Psoas muscle (tissue), 8 donors: ENCODE measurements around the gene TLX1. TPM values are rescaled to one million over a fixed set of nuclear protein-coding genes. Genes with fewer than 3 reads are reported as not detected.

Experiments used
- ATAC-seq, 4 donors: fragments of 200-7000 bp; cut with Tn5 transposase; one replicate each; pipeline ENCODE4 v1.9.1; 2020; ENCODE audit warnings: moderate library complexity in 3 of 4, mild to moderate bottlenecking in 2 of 4
- DNase-seq, 2 donors: peaks; one replicate each; pipeline ENCODE4 v3.0.0-alpha.2; 2020
- H3K27ac ChIP-seq: fragments of 200-600 bp; one replicate; pipeline ENCODE4 v1.8.0; 2022
- H3K27me3 ChIP-seq, 3 donors: fragments of 200-600 bp in 1 of 3; one replicate each; pipeline versions ENCODE4 v1.6.1 to v1.8.0; 2013 to 2022; ENCODE audit warnings: low read length in 2 of 3, mild to moderate bottlenecking in 2 of 3, moderate library complexity in 1 of 3; ENCODE audit not compliant: insufficient read depth in 3 of 3
- H3K36me3 ChIP-seq, 2 donors: fragments of 200-600 bp in 1 of 2; one replicate each; pipeline versions ENCODE4 v1.6.1 to v1.8.0; 2013 to 2022; ENCODE audit warnings: low read depth in 1 of 2, mild to moderate bottlenecking in 1 of 2, moderate library complexity in 1 of 2; ENCODE audit not compliant: insufficient read depth in 1 of 2
- H3K4me1 ChIP-seq: fragments of 200-600 bp; one replicate; pipeline ENCODE4 v1.8.0; 2022
- H3K4me3 ChIP-seq: fragments of 200-600 bp; one replicate; pipeline ENCODE4 v1.8.0; 2022; ENCODE audit warnings: mild to moderate bottlenecking
- H3K9me3 ChIP-seq: fragments of 200-600 bp; one replicate; pipeline ENCODE4 v1.8.0; 2022
- whole genome bisulfite sequencing, 3 donors: extraction: QIAGEN DNeasy Blood & Tissue Kit; methylation state at CpG; one replicate each; pipeline versions ENCODE4 v1.1.6 to v1.1.7; 2013; 5-methylcytosine and 5-hydroxymethylcytosine counted together
- intact Hi-C, 2 donors: fragments of 100-400 bp; cut with DNase I; formaldehyde crosslinking; loops; one replicate each; pipeline versions ENCODE4 v1.11.0 to v1.14.2; 2022
- long read RNA-seq, 2 donors: library from polyadenylated mRNA; unstranded; transcript quantifications; one replicate each; pipeline ENCODE4 v2.0.0, GENCODE V29; 2021
- polyA plus RNA-seq, 3 donors: library from polyadenylated mRNA; stranded (reverse); fragments of 200-250 nt; gene quantifications; one replicate each; pipeline ENCODE4 v1.2.3, GENCODE V29; 2013
- total RNA-seq, 4 donors: library from RNA; stranded (reverse); fragmentation: NEBNext Ultra II Directional in 2 of 4; extraction: Animal tissue kit (Norgen Biotek cat#: 25700) in 2 of 4; gene quantifications; one replicate each; pipeline versions ENCODE4 v1.2.1 to v1.2.4, GENCODE V29; 2021 to 2023
- TF ChIP-seq, protein P1 (sequence below): fragments of 200-600 bp; IDR thresholded peaks from one replicate; pipeline ENCODE4 v1.8.0; 2022; ENCODE audit warnings: antibody characterized with exemption
- donor health status: healthy with polysubstance abuse.
- donor health status: DM: no; HTN: no; CAD: no; lungs with moderate emphysema.
- donor health status: Bipolar disorder and iron deficiency.
- donor health status: healthy.
- donor health status: DM: yes; HTN: yes; CAD: no.
- donor health status: DM: no; HTN: no; CAD: no.
- donor health status: DM: no; HTN: no; CAD: no.
- donor health status: DM: yes; HTN: yes; CAD: no.

Gene TLX1
- not detected for total RNA-seq
- not detected for polyA plus RNA-seq
- long read RNA-seq, donor 1, result 0 reads
- long read RNA-seq, donor 2, result 0 reads

DNA sequence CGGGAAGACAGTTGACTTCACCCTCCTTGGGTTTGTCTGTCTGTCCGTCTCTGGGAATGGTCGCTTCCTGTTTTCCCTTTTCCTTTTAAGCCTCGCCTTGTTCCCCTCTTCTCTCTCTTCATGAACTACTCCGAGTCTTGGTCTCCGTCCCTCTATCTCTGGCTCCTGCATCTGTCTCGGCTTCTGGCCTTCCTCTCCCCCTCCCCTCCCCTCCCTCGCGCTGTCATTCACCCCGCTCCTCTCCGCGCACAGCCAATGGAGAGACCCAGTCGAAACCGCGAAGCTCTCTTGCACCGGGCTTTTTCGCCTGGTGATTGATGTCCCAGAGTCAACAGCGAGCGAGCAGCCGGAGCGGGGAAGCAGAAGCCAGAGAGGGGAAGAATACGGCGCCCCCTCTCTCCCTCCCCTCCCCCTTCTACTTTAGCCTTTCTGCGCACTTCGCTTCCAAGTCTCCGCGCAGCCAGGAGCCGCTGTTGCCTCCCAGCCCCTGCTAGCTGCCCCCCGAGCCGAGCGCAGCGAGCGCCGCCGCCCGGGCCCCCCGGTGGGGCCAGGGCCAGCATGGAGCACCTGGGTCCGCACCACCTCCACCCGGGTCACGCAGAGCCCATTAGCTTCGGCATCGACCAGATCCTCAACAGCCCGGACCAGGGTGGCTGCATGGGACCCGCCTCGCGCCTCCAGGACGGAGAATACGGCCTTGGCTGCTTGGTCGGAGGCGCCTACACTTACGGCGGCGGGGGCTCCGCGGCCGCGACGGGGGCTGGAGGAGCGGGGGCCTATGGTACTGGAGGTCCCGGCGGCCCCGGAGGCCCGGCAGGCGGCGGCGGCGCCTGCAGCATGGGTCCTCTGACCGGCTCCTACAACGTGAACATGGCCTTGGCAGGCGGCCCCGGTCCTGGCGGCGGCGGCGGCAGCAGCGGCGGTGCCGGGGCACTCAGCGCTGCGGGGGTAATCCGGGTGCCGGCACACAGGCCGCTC, at the start of gene TLX1:
Gene TLX1 (plus strand): TSS at position 317 of the 978 bp plus-strand sequence. CDS start 242 bp downstream, at position 559.
- 2 to 3% (median 2%) methylated on average over 59 to 83 of the region's 83 CpGs for WGBS, 3 donors
- intact Hi-C loops, result no loop called here
- H3K27me3 ChIP-seq, result peaks cover 0 to 95% (median 44%) of the 10 kb centered on the region in 3 donors
- ATAC-seq (peak; percentile 45 to 82 (median 76)), DNase-seq (peak in 1 of 2 donors; percentile 46)
- H3K4me3 ChIP-seq, result peak within 1 kb of the TSS; percentile 64
- H3K27ac ChIP-seq, result no peak within 1 kb of the TSS
- no peaks in the 10 kb centered on the region for H3K9me3 ChIP-seq
- H3K36me3 ChIP-seq, result no peaks in the 10 kb centered on the region
- TF ChIP-seq, protein P1, sequence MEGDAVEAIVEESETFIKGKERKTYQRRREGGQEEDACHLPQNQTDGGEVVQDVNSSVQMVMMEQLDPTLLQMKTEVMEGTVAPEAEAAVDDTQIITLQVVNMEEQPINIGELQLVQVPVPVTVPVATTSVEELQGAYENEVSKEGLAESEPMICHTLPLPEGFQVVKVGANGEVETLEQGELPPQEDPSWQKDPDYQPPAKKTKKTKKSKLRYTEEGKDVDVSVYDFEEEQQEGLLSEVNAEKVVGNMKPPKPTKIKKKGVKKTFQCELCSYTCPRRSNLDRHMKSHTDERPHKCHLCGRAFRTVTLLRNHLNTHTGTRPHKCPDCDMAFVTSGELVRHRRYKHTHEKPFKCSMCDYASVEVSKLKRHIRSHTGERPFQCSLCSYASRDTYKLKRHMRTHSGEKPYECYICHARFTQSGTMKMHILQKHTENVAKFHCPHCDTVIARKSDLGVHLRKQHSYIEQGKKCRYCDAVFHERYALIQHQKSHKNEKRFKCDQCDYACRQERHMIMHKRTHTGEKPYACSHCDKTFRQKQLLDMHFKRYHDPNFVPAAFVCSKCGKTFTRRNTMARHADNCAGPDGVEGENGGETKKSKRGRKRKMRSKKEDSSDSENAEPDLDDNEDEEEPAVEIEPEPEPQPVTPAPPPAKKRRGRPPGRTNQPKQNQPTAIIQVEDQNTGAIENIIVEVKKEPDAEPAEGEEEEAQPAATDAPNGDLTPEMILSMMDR, result no peak
- peaks cover 13% of the 10 kb centered on the region for H3K4me1 ChIP-seq

GRCh38 chr10:101085846-101086245, 45.3 kb upstream of the TLX1 start:
- TF ChIP-seq, protein P1, result no peak
- intact Hi-C loops, result no loop called here
- 62 to 70% (median 65%) methylated on average over 6 of the region's 6 CpGs for WGBS, 3 donors
- Histone ChIP-seq H3K27me3 (peaks cover 0 to 62% (median 5%) of the 10 kb centered on the region in 3 donors), H3K9me3 (no peaks in the 10 kb centered on the region), H3K4me3 (no peak overlapping the region), H3K27ac (no peak overlapping the region), H3K36me3 (no peaks in the 10 kb centered on the region), H3K4me1 (no peaks in the 10 kb centered on the region)
- no peak for ATAC-seq
- DNase-seq, result no peak

DNA sequence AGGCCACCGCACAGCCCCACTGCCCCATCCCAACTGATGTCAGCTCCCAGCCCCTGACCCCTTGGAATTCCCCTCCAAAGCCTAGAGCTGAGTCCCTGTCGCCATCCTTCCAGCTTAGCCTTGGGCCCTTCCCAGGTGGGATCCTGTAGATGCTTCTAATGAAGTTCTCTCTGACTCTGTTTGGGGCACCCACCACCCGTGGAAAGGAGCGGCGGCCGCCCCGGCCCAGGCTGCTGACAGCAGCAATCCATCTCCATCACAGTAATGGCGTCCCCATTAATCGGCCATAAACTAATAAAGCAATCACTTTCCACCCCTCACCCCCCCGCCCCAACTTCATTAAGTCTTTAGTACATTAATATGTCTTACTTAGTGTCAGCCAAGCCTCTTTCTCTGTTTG, 43.7 kb upstream of the TLX1 start:
- Histone ChIP-seq H3K27ac (no peak overlapping the region), H3K9me3 (no peaks in the 10 kb centered on the region), H3K4me1 (no peaks in the 10 kb centered on the region), H3K27me3 (peaks cover 0 to 71% (median 6%) of the 10 kb centered on the region in 3 donors), H3K4me3 (no peak overlapping the region), H3K36me3 (no peaks in the 10 kb centered on the region)
- intact Hi-C loops, result no loop called here
- TF ChIP-seq, protein P1, result no peak
- 21 to 29% (median 24%) methylated on average over 10 of the region's 10 CpGs for WGBS, 3 donors
- ATAC-seq (no peak), DNase-seq (no peak)

DNA sequence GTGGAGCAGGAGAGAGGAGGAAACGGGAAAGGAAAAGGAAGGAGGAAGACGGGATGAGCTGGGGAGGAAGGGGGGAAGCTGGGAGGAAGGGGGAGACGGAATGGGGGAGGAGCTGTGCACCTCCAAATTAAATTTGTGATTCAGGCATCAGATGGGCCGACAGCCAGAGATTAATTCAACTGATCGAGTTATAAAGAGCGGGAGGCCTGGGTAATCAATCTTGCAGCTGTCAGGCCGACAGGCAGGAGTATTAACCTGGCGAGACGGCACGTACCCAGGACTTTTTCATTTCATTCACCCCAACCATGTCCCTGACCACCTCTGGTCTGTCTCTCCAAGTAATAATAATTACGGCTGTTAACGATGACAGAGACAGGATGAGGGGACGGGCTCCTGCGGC, 43.1 kb upstream of the TLX1 start:
- no peaks in the 10 kb centered on the region for H3K4me1 ChIP-seq
- H3K36me3 ChIP-seq, result no peaks in the 10 kb centered on the region
- peaks cover 0 to 71% (median 9%) of the 10 kb centered on the region in 3 donors for H3K27me3 ChIP-seq
- no peak for DNase-seq
- TF ChIP-seq, protein P1, result no peak
- WGBS, 3 donors, result 16 to 25% (median 17%) methylated on average over 14 of the region's 14 CpGs
- no peak overlapping the region for H3K27ac ChIP-seq
- intact Hi-C loops, result no loop called here
- no peak overlapping the region for H3K4me3 ChIP-seq
- no peaks in the 10 kb centered on the region for H3K9me3 ChIP-seq
- ATAC-seq, result no peak
